Subcutaneous adipose tissue (tissue), 4 donors: ENCODE data around the gene BOC. TPM values are rescaled to one million over a fixed set of nuclear protein-coding genes. Genes with fewer than 3 reads are reported as not detected.

ENCODE experiments used
- CTCF ChIP-seq: fragments of 450-650 bp; IDR thresholded peaks from one replicate; pipeline ENCODE4 v1.5.1; 2016; ENCODE audit warnings: low read depth, mild to moderate bottlenecking, control low read depth, antibody characterized with exemption, moderate library complexity
- total RNA-seq, 4 donors: library from RNA; depleted of rRNA; stranded (reverse); fragments of >200 nt; gene quantifications; one replicate each; pipeline ENCODE4 v1.1.0, GENCODE V29; 2016

The BOC gene
- total RNA-seq, 4 donors from 2014 or later = 15.1 to 46.5 (median 28.4) TPM

GRCh38 chr3:113231391-113231790 is 20.0 kb downstream of the BOC start:
- no peak for TF ChIP-seq CTCF

- TF ChIP-seq CTCF = no peak
Measured at GRCh38 chr3:113231827-113232253, 20.5 kb downstream of the BOC start.

- no peak for TF ChIP-seq CTCF
Measured at GRCh38 chr3:113232342-113232741, 21.0 kb downstream of the BOC start.

GRCh38 chr3:113233497-113233896 is 22.1 kb downstream of the BOC start:
- TF ChIP-seq CTCF = no peak

- no peak for TF ChIP-seq CTCF
Measured at GRCh38 chr3:113234028-113234427, 22.7 kb downstream of the BOC start.

- no peak for TF ChIP-seq CTCF
Measured at GRCh38 chr3:113234688-113235260, 23.4 kb downstream of the BOC start.

GRCh38 chr3:113238503-113238902 is 27.1 kb downstream of the BOC start:
- no peak for TF ChIP-seq CTCF

GRCh38 chr3:113240841-113241240 is 29.5 kb downstream of the BOC start:
- TF ChIP-seq CTCF = no peak
